Right kidney (tissue), 1 donor: ENCODE data around the gene MEGF11.

Source experiments
- DNase-seq: peaks from one replicate; pipeline ENCODE4 v3.0.0-alpha.2; 2016

The MEGF11 gene

DNA sequence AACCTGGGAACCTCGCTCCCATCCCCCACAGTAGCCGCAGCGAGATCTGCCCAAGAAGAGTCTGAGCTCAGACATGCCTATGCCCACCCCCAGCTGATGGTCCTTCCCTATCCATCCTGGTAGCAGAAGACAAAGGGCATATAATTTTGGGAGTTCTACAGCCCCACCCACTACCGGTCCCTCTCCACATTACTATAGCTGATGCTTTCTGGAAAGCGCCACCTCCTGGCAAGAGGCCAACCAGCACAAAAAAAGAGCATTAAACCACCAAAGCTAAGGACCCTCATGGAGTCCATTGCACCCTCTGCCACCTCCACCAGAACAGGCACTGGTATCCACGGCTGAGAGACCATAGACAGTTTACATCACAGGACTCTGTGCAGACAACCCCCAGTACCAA, 168.4 kb downstream of the MEGF11 start:
- DNase-seq = no peak

DNA sequence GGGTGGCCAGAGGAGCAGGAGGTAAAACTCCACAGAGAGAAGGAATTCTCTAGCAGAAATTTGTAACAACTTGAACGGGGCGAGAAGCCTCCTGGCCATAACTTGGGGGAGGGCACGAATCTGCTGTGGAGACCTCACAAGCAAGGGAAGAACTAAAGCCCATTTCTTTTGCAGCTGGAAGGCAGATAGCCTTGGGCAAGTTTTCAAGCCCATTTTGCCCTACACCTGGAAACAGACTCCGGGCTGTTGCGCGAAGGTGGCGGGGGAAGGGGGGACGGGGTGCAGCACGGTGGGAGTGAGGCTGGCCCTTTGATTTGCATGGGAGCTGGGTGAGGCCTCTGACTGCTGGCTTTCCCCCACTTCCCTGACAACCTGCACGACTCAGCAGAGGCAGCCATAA, 168.8 kb downstream of the MEGF11 start:
- no peak for DNase-seq

DNA sequence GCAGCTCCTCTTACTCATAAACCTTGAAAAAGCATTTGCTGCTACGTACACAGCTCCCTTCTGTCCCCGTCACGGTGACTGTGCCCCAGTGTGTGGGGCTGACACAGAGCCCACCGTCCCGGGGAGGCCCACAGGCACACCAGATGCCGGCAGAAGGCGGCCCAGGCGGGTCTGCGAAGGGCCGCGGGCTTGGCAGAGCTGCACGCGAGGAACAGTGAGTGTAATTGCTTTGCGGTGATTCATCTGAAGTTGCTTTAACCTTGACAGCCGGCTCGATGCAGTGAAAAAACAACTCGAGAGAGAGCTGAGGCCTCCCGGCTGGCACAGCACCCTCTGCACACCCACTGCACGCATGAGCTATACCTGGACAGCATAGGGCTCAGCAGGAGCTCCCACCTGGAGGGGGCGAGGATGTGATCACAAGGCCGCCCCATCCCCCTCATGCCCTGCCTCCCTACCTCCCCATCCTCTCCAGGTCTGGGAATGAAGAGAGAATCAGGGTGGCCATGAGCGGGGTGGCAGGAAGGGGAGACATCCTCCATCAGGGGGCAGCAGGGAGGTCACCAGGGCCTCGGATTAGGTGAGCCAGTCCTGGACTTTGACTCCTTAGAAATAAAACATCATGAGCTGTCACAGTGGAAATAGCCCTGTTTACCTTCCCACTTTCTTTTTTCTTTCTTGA, 172.7 kb downstream of the MEGF11 start:
- DNase-seq = no peak

- no peak for DNase-seq
Observed at GRCh38 chr15:66078929-66079275, 174.6 kb downstream of the MEGF11 start.

- no peak for DNase-seq
Observed at GRCh38 chr15:66078196-66078928, 175.2 kb downstream of the MEGF11 start.

DNA sequence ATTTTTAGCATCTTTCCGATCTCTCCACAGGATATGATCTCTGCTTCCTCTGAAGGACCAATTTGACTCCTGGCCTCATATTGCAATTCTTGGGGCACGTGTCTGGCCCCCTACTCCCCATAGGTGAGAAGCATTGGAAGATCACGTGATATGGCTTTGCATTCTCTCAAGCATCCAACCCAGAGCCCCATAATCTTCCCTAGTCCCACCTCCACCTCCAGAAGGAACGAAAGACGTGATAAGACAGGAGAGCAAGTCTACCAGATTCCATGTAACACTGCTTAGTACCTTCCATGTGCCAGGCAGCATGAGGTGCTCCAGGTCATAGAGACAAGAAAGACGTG, 176.3 kb downstream of the MEGF11 start:
- DNase-seq = no peak

DNA sequence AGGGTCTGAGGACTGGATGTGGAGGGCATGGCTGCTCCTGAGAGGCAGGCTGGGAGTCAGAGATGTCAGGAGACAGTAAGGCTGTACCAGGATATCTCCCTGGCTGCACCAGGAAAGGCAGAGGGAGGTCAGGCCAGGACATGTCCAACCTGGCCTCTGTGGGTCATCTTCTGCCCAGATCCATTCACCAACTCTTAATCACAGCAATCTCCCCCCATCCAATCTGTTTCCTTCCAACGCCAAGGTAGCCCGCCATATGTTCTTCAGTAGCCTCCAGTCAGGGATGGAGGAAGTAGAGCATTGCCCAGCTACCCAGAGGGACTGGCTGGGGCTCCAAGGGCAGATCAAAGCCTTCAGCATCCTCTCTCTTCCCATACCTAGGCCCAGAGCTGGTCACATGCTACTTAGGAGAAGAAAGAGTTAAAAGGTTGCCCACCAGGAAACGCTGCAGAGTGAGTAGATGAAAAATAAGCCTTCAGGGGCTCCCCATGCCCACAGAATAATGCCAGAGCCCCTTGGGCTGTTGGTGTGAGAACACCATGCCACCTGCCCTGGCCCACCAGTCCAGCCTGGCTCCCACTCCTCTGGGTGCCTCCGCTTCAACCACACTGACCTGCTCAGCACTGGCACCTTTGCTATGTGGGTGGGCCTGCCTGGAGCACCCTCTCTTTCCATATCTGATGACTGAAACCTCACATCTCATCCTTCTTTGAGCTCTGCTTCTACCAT, 176.8 kb downstream of the MEGF11 start:
- DNase-seq = no peak

DNA sequence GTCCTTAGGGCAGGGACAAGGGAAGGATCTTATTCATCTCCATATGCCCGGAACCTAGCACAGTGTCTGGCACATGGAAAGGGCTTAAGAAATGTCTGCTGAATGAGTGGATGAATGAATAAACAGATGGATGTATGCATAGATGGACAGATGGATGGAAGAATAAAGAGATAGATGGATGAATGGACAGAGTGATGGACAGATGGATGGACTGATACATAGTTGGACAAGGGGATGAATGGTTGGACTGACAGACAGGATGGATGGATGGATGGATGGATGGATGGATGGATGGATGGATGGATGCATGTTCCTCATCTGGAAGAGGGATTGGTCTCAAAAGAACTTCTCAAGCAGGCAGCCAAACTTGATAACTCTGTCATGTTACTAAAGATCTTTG, 177.6 kb downstream of the MEGF11 start:
- DNase-seq = no peak

DNA sequence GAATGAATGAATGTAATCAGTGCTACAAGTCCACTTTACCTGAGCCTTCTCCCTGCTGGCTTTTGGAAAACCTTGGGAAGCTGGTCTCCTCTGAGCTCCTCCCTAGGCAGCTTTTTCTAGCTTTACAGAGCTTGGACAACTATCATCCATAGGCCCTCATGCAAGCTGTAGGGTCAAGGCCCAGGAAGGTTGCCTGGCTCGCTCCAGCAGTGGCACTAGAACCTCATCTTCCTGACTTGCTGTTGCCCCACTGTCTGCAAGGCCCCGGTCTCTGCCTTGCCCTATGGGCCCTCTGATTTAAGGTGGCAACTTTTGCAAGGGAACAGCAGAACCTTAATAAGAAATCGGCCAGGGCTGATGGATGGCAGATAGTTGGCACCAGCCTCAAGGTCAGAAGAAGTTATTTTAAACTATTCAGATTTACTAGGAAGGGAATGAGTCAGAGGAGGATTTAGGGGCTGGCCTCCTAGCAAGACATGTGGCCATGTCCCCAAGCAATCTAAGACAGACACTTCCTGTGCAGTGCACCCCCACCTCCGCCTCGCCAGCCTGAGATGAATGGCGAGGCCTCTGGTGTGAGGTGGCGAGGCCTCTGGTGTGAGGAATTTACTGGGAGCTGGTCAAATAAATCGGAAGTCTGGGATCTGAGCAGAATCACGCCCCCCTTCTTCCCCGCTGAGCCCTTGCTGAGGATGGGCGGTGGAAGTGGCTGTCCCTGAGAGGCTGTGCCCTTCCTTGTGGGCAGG, 180.8 kb downstream of the MEGF11 start:
- no peak for DNase-seq

DNA sequence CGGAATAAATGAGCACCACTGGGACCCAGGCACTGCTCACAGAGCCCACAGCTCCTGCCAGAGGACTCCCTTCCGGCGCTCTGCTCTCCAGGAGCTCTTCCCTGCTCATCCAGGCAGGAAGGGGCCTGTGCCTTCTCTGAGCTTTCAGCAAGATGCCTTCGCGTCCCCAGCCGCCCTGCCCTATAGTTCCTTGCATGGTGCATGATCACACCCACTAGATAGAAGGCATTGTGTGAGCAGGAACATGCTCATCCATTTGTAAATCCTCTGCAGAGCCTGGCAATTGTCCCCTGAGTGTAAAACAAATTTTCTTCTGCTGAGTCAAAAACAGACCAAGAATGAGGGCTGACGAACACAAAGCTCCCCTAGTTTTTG, 181.6 kb downstream of the MEGF11 start:
- DNase-seq = no peak

- no peak for DNase-seq
Observed at GRCh38 chr15:66071160-66071920, 182.2 kb downstream of the MEGF11 start.

DNA sequence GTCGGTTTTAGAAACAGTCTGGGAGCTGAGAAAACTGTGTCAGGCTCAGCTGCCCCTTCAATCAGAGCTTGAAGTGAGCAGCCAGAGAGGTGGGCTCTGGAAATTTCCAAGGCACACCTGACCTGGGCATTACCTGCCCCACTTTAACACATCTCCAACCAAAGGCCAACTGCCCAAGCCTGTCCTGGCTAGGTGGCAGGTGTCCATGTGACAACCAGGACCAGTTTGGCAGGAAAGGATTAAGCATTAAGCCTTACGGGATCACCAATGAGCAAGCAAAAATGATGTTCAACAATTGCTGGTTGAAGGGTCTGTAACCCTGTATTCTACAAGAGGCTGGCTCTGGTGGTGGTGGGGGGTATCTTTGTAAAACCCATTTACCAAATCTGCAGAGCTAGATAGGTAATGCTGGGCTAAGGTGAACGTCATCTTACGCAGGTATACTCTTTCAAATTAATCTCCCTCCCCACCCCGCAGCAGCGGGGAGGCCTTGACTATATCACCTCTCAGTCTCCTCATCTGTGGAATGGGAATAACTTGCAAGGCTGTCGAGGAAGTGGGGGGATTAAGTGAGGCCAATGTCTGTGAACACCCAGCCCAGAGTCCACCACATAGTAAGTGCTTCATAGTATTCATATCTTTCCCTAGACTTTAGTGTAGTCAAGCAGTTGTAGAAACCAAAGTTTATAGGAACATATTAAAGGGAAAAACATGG, 183.2 kb downstream of the MEGF11 start:
- DNase-seq = no peak

- DNase-seq = no peak
Observed at GRCh38 chr15:66069751-66070150, 183.8 kb downstream of the MEGF11 start.

- DNase-seq = no peak
Observed at GRCh38 chr15:66068801-66069200, 184.7 kb downstream of the MEGF11 start.

- DNase-seq = no peak
Observed at GRCh38 chr15:66067687-66068086, 185.9 kb downstream of the MEGF11 start.

DNA sequence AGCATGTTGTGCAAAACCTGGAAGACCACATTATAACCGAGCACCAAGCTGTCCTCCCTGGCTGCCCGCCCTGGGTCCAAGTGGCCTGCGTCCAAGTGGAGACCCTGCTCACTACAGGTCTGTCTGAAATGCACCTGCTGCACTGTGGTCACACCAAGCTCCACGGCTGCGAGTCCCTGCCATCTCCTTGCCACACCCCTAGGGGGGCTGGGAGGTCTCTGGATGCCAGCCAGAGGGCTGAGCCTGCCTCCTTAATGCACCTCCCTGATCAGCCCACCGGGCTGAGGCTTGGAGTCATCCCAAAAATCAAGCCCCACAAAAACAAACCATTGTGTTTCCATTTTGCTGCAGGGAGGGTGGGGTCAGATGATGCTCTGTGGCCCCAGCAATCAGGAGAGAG, 187.1 kb downstream of the MEGF11 start:
- DNase-seq = no peak

GRCh38 chr15:66066005-66066404, 187.5 kb downstream of the MEGF11 start:
- DNase-seq = no peak

- DNase-seq = no peak
Observed at GRCh38 chr15:66065325-66065724, 188.2 kb downstream of the MEGF11 start.

DNA sequence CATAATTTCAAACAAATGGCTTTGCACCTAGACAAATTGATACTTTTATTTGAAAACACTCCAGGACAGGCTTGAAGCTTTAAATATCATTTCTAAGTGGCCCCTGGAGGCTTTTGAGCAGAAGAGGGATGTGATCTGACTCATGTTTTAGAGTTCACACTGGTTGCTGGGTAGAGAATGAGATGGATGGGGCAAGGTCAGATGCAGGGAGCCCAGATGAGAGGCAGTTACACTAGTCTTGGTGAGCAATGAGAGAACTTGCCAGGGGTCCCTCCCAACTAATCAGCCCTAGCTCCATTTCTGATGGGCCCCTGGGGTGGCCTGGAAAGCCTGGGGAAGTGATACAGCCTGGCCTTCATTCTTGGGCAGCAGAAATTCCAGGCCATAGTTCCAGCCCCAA, 190.4 kb downstream of the MEGF11 start:
- no peak for DNase-seq

DNA sequence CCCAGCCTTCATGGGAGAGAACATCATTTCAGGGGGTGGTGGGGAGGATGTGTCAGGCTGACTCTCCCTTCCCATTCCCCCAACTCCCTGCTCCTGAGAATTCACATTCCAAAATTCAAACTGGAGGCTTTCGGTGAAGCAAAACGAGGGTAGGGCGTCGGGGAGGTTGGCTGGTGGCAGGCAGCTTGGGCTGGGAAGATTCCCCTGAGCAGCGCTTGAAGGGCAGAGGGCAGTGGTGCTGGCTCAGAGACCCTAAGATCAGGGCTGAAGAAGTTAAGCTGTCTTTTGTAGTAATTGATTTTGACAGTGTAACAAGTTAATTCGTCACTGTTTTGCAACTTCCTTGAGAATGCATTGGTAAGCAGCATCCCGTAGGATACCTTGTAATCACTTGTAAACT, 196.5 kb downstream of the MEGF11 start:
- no peak for DNase-seq

DNA sequence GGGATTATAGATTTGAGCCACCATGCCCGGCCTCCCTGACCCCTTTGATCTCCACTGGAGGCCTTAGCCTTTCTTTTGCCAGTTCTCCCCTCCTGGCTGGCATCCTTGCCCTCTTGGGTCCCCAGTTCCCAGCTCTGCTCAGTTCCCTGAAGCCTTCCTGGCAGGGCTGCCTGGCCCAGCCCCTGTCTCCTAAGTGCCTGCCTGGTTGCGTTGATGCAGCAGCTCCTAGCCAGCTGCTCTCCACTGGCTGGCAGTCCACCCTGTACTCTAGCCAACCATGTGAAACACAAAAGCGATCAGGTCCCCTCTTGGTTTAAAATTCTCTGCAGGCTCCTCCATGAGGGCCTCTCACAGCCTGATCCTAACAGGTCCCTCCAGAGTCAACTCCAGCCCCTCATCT, 199.6 kb downstream of the MEGF11 start:
- DNase-seq = no peak

- no peak for DNase-seq
Observed at GRCh38 chr15:66051833-66052232, 201.7 kb downstream of the MEGF11 start.
